ENCODE results near the gene NALCN. TPM values are rescaled to one million over a fixed set of nuclear protein-coding genes. Genes with fewer than 3 reads are reported as not detected.

The NALCN gene
- total RNA-seq, 4 donors from 2014 or later, result 0.62 to 0.87 TPM; not detected in 2

DNA sequence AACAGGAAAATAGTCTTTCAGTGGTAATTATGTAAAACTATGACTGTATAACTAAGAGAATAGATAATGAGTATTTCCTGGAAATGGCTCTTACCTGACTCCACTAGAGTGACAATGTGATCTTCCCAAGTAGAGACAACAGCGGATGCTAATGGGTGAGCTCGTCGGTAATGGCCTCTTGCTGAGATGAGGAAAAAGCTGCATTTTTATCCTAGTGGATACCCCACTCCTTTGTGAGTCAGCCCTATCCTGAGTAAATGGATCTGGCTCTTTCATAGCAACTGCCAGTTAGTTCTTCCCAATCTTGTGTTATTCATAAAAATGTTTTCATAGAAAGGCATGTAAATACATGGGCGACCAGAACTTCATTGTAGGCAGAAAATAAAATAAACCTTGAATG lies 299.5 kb downstream of the NALCN start:
- Histone ChIP-seq H3K4me3 (no peak overlapping the region), H3K9me3 (no peaks in the 10 kb centered on the region), H3K4me1 (no peaks in the 10 kb centered on the region), H3K27ac (no peak overlapping the region), H3K27me3 (no peaks in the 10 kb centered on the region), H3K36me3 (no peaks in the 10 kb centered on the region)
- no peak for DNase-seq
- ATAC-seq, result no peak
- intact Hi-C loops (cut with DNase I; ENCODE audit: low total_unique reads) (no loop called here), in situ Hi-C loops (cut with MboI; ENCODE audit: low sequenced_read_pairs in 4 of 4) (loop anchor here in 1 of 4 donors (25.0 kb wide), 1 partner anchor 530 kb away; the partner anchor contains the start of gene GGACT)
- TF ChIP-seq, protein P1, sequence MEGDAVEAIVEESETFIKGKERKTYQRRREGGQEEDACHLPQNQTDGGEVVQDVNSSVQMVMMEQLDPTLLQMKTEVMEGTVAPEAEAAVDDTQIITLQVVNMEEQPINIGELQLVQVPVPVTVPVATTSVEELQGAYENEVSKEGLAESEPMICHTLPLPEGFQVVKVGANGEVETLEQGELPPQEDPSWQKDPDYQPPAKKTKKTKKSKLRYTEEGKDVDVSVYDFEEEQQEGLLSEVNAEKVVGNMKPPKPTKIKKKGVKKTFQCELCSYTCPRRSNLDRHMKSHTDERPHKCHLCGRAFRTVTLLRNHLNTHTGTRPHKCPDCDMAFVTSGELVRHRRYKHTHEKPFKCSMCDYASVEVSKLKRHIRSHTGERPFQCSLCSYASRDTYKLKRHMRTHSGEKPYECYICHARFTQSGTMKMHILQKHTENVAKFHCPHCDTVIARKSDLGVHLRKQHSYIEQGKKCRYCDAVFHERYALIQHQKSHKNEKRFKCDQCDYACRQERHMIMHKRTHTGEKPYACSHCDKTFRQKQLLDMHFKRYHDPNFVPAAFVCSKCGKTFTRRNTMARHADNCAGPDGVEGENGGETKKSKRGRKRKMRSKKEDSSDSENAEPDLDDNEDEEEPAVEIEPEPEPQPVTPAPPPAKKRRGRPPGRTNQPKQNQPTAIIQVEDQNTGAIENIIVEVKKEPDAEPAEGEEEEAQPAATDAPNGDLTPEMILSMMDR (IDR thresholded peaks at IDR 0.05 in 4 of 5, conservative IDR thresholded peaks at IDR 0.05 in 1 of 5), result no peak
- no peak for TF ChIP-seq POLR2A (IDR thresholded peaks at IDR 0.05)

GRCh38 chr13:101116341-101116740 lies 300.0 kb downstream of the NALCN start:
- Histone ChIP-seq H3K27me3 (no peaks in the 10 kb centered on the region), H3K9me3 (no peaks in the 10 kb centered on the region), H3K4me1 (no peaks in the 10 kb centered on the region), H3K4me3 (no peak overlapping the region), H3K27ac (no peak overlapping the region), H3K36me3 (no peaks in the 10 kb centered on the region)
- DNase-seq (no peak), ATAC-seq (no peak)
- in situ Hi-C loops (cut with MboI; ENCODE audit: low sequenced_read_pairs in 4 of 4), result loop anchor here in 1 of 4 donors (25.0 kb wide), 1 partner anchor 529 kb away; the partner anchor contains the start of gene GGACT
- intact Hi-C loops (cut with DNase I; ENCODE audit: low total_unique reads), result no loop called here
- TF ChIP-seq, protein P1 (IDR thresholded peaks at IDR 0.05 in 4 of 5, conservative IDR thresholded peaks at IDR 0.05 in 1 of 5), result no peak

- DNase-seq (no peak), ATAC-seq (no peak)
- intact Hi-C loops (cut with DNase I; ENCODE audit: low total_unique reads) (no loop called here), in situ Hi-C loops (cut with MboI; ENCODE audit: low sequenced_read_pairs in 4 of 4) (loop anchor here in 1 of 4 donors (25.0 kb wide), 1 partner anchor 528 kb away; the partner anchor contains the start of gene GGACT)
- no peaks in the 10 kb centered on the region for H3K27me3 ChIP-seq
- H3K27ac ChIP-seq, result no peak overlapping the region
- H3K4me3 ChIP-seq, result no peak overlapping the region
- no peaks in the 10 kb centered on the region for H3K36me3 ChIP-seq
- no peaks in the 10 kb centered on the region for H3K9me3 ChIP-seq
- no peaks in the 10 kb centered on the region for H3K4me1 ChIP-seq
- TF ChIP-seq POLR2A (IDR thresholded peaks at IDR 0.05), result no peak
- TF ChIP-seq, protein P1 (IDR thresholded peaks at IDR 0.05 in 4 of 5, conservative IDR thresholded peaks at IDR 0.05 in 1 of 5), result no peak
Observed at GRCh38 chr13:101115762-101116171, 300.5 kb downstream of the NALCN start.

- Histone ChIP-seq H3K27ac (no peak overlapping the region), H3K9me3 (no peaks in the 10 kb centered on the region), H3K4me1 (no peaks in the 10 kb centered on the region), H3K27me3 (no peaks in the 10 kb centered on the region), H3K36me3 (no peaks in the 10 kb centered on the region), H3K4me3 (no peak overlapping the region)
- DNase-seq, result no peak
- no peak for TF ChIP-seq POLR2A (IDR thresholded peaks at IDR 0.05)
- TF ChIP-seq, protein P1 (IDR thresholded peaks at IDR 0.05 in 4 of 5, conservative IDR thresholded peaks at IDR 0.05 in 1 of 5), result no peak
- in situ Hi-C loops (cut with MboI; ENCODE audit: low sequenced_read_pairs in 4 of 4) (loop anchor here in 1 of 4 donors (25.0 kb wide), 1 partner anchor 525 kb away; the partner anchor contains the start of gene GGACT), intact Hi-C loops (cut with DNase I; ENCODE audit: low total_unique reads) (no loop called here)
- no peak for ATAC-seq
Observed at GRCh38 chr13:101111894-101112293, 304.4 kb downstream of the NALCN start.

DNA sequence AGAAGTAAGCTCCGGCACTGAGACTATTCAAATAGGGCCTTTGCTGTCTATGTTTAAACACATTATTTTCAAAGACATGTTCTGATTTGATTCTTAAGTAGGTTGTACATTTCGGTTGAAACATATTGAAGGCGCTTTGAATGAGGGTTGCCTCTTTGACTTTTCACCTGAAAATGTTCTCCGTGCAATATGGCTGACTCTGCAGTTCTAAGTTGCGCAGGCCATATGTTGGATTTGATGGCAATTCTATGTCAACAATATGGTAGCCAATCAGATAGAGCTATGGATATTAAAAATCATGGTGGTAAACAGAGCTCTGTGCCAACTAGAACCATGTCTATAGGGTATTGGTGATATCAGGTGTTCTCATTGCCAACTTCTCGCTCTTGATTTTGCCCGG lies 307.3 kb downstream of the NALCN start:
- intact Hi-C loops (cut with DNase I; ENCODE audit: low total_unique reads) (no loop called here), in situ Hi-C loops (cut with MboI; ENCODE audit: low sequenced_read_pairs in 4 of 4) (loop anchor here in 1 of 4 donors (25.0 kb wide), 1 partner anchor 522 kb away; the partner anchor contains the start of gene GGACT)
- no peak for ATAC-seq
- no peaks in the 10 kb centered on the region for H3K27me3 ChIP-seq
- H3K36me3 ChIP-seq, result no peaks in the 10 kb centered on the region
- no peak for TF ChIP-seq POLR2A (IDR thresholded peaks at IDR 0.05)
- TF ChIP-seq, protein P1 (IDR thresholded peaks at IDR 0.05 in 4 of 5, conservative IDR thresholded peaks at IDR 0.05 in 1 of 5), result no peak
- H3K9me3 ChIP-seq, result no peaks in the 10 kb centered on the region
- H3K27ac ChIP-seq, result no peak overlapping the region
- H3K4me1 ChIP-seq, result no peaks in the 10 kb centered on the region
- DNase-seq, result no peak
- no peak overlapping the region for H3K4me3 ChIP-seq

Measured in gastrocnemius medialis (tissue), 4 donors.